Cardiac muscle cell (in vitro differentiated cells and primary cell): ENCODE data around the gene GALNT2. TPM values are rescaled to one million over a fixed set of nuclear protein-coding genes. Genes with fewer than 3 reads are reported as not detected.

Experiments used
- DNase-seq, 2 donors: peaks; one replicate each; pipeline versions ENCODE4 v3.0.0 to v3.0.0-alpha.2; 2010 to 2017; ENCODE audit warnings: low read depth in 1 of 2, low spot score in 1 of 2
- H3K27ac ChIP-seq: fragments of 200-600 bp; sonication (generic); 2 replicates; pipeline ENCODE4 v1.5.1; 2016
- H3K27me3 ChIP-seq: fragments of 200-600 bp; sonication (generic); 2 replicates; pipeline ENCODE4 v1.6.0; 2016; ENCODE audit warnings: control low read depth
- H3K36me3 ChIP-seq: fragments of 200-600 bp; sonication (generic); 2 replicates; pipeline ENCODE4 v1.5.1; 2016; ENCODE audit warnings: control low read depth
- H3K4me1 ChIP-seq: fragments of 200-600 bp; sonication (generic); 2 replicates; pipeline ENCODE4 v1.8.1; 2017; ENCODE audit warnings: low read depth, mild to moderate bottlenecking, mixed run types
- H3K4me3 ChIP-seq: fragments of 200-600 bp; sonication (generic); 2 replicates; pipeline ENCODE4 v1.5.1; 2016; ENCODE audit warnings: mild to moderate bottlenecking
- H3K9me3 ChIP-seq: fragments of 200-600 bp; sonication (generic); 2 replicates; pipeline ENCODE4 v1.5.1; 2017; ENCODE audit warnings: low read depth, mild to moderate bottlenecking, control low read depth
- CTCF ChIP-seq: IDR thresholded peaks from 2 replicates; pipeline ENCODE4 v1.5.1; 2012; ENCODE audit warnings: low read depth, mild to moderate bottlenecking, low read length
- polyA plus RNA-seq: library from polyadenylated mRNA; unstranded; fragments of >200 nt; fragmentation: Nextera tagmentation; extraction: Ambion mirVana; gene quantifications from 2 replicates; pipeline ENCODE4 v1.2.1, GENCODE V29; 2016
- total RNA-seq: library from RNA; depleted of rRNA; stranded (reverse); fragments of >200 nt; gene quantifications from 2 replicates; pipeline ENCODE4 v1.2.3, GENCODE V29; 2016

GALNT2 gene
- total and polyA plus RNA-seq, 2 experiments from 2014 or later, result 71.4 to 92.1 TPM

GRCh38 chr1:230032516-230033281 lies 34.3 kb upstream of the GALNT2 start:
- Histone ChIP-seq H3K9me3 (no peaks in the 10 kb centered on the region), H3K4me3 (no peak overlapping the region), H3K4me1 (no peaks in the 10 kb centered on the region), H3K36me3 (no peaks in the 10 kb centered on the region), H3K27ac (no peak overlapping the region), H3K27me3 (no peaks in the 10 kb centered on the region)
- DNase-seq, result no peak
- no peak for TF ChIP-seq CTCF

GRCh38 chr1:230037261-230037660 lies 29.8 kb upstream of the GALNT2 start:
- H3K27me3 ChIP-seq, result no peaks in the 10 kb centered on the region
- no peak for DNase-seq

GRCh38 chr1:230040440-230040839 lies 26.6 kb upstream of the GALNT2 start:
- no peak for DNase-seq
- H3K27ac ChIP-seq, result no peak overlapping the region
- no peaks in the 10 kb centered on the region for H3K9me3 ChIP-seq
- H3K36me3 ChIP-seq, result no peaks in the 10 kb centered on the region
- H3K4me1 ChIP-seq, result no peaks in the 10 kb centered on the region
- no peaks in the 10 kb centered on the region for H3K27me3 ChIP-seq
- no peak for TF ChIP-seq CTCF
- H3K4me3 ChIP-seq, result no peak overlapping the region

More at GRCh38 chr1:230037261-230037660, 29.8 kb upstream of the GALNT2 start:
- no peaks in the 10 kb centered on the region for H3K9me3 ChIP-seq
- no peaks in the 10 kb centered on the region for H3K36me3 ChIP-seq
- H3K4me3 ChIP-seq, result no peak overlapping the region
- no peaks in the 10 kb centered on the region for H3K4me1 ChIP-seq
- H3K27ac ChIP-seq, result no peak overlapping the region
- TF ChIP-seq CTCF, result no peak

GRCh38 chr1:230043081-230043480 lies 24.0 kb upstream of the GALNT2 start:
- Histone ChIP-seq H3K36me3 (no peaks in the 10 kb centered on the region), H3K27me3 (no peaks in the 10 kb centered on the region), H3K4me3 (no peak overlapping the region), H3K9me3 (no peaks in the 10 kb centered on the region), H3K27ac (no peak overlapping the region), H3K4me1 (no peaks in the 10 kb centered on the region)
- no peak for TF ChIP-seq CTCF
- no peak for DNase-seq

GRCh38 chr1:230044729-230045128 lies 22.3 kb upstream of the GALNT2 start:
- Histone ChIP-seq H3K4me3 (no peak overlapping the region), H3K4me1 (no peaks in the 10 kb centered on the region), H3K36me3 (no peaks in the 10 kb centered on the region), H3K27ac (no peak overlapping the region), H3K27me3 (no peaks in the 10 kb centered on the region), H3K9me3 (no peaks in the 10 kb centered on the region)
- DNase-seq, result no peak
- no peak for TF ChIP-seq CTCF
